Neural cell (in vitro differentiated cells): ENCODE data around the gene MYO5C. TPM values are rescaled to one million over a fixed set of nuclear protein-coding genes. Genes with fewer than 3 reads are reported as not detected.

Experiments
- H2AFZ ChIP-seq: fragments of 200-600, 300-800 bp; sonication (generic), shearing (Covaris generic); 2 replicates; pipeline ENCODE4 v1.6.0; 2014; ENCODE audit warnings: low read depth, mild to moderate bottlenecking, antibody characterized with exemption, low read length, moderate library complexity
- H3F3A ChIP-seq: fragments of 200-600 bp; shearing (Covaris generic); 2 replicates; pipeline ENCODE4 v1.6.1; 2016; ENCODE audit warnings: mild to moderate bottlenecking, moderate library complexity, mixed read lengths, antibody characterized with exemption, low read length; ENCODE audit not compliant: insufficient read depth, poor library complexity, severe bottlenecking
- H3K27ac ChIP-seq: fragments of 200-600, 300-800 bp; sonication (generic), shearing (Covaris generic); 2 replicates; pipeline ENCODE4 v1.5.1; 2014; ENCODE audit warnings: mild to moderate bottlenecking, low read length, moderate library complexity
- H3K27me3 ChIP-seq: fragments of 300-800, 200-600 bp; sonication (generic), shearing (Covaris generic); 2 replicates; pipeline ENCODE4 v1.6.0; 2014; ENCODE audit warnings: mild to moderate bottlenecking, low read depth, low read length, moderate library complexity; ENCODE audit not compliant: insufficient read depth
- H3K36me3 ChIP-seq: fragments of 300-800, 200-600 bp; sonication (generic), shearing (Covaris generic); 2 replicates; pipeline ENCODE4 v1.5.1; 2014; ENCODE audit warnings: mild to moderate bottlenecking, antibody characterized with exemption, low read length, moderate library complexity; ENCODE audit not compliant: insufficient read depth
- H3K4me2 ChIP-seq: fragments of 300-800, 200-600 bp; sonication (generic), shearing (Covaris generic); 2 replicates; pipeline ENCODE4 v1.6.0; 2014; ENCODE audit warnings: mild to moderate bottlenecking, low read length
- H3K4me3 ChIP-seq: fragments of 300-800, 200-600 bp; sonication (generic), shearing (Covaris generic); 2 replicates; pipeline ENCODE4 v1.5.1; 2014; ENCODE audit warnings: mild to moderate bottlenecking, low read length, moderate library complexity
- H3K79me2 ChIP-seq: fragments of 200-600 bp; shearing (Covaris generic); replicated peaks from 2 replicates; pipeline ENCODE4 v1.6.0; 2014; ENCODE audit warnings: mild to moderate bottlenecking, low read length, moderate library complexity; ENCODE audit not compliant: insufficient read depth
- H3K9ac ChIP-seq: fragments of 300-800, 200-600 bp; sonication (generic), shearing (Covaris generic); 2 replicates; pipeline ENCODE4 v1.6.1; 2016; ENCODE audit warnings: mild to moderate bottlenecking, low read length, mixed read lengths
- H3K9me2 ChIP-seq: fragments of 200-600 bp; shearing (Covaris generic); 2 replicates; pipeline ENCODE4 v1.6.1; 2016; ENCODE audit warnings: mild to moderate bottlenecking, low read length, mixed read lengths; ENCODE audit not compliant: insufficient read depth
- H3K9me3 ChIP-seq: fragments of 200-600, 300-800 bp; sonication (generic), shearing (Covaris generic); 2 replicates; pipeline ENCODE4 v1.6.1; 2016; ENCODE audit warnings: mild to moderate bottlenecking, mixed run types, low read length, moderate library complexity, mixed read lengths
- H4K20me1 ChIP-seq: fragments of 200-600 bp; shearing (Covaris generic); 2 replicates; pipeline ENCODE4 v1.6.1; 2016; ENCODE audit warnings: mild to moderate bottlenecking, mixed run types; ENCODE audit not compliant: insufficient read depth
- EP300 ChIP-seq: fragments of 450-650 bp; conservative IDR thresholded peaks from 2 replicates; pipeline ENCODE4 v1.6.1; 2014; ENCODE audit warnings: antibody characterized with exemption, mild to moderate bottlenecking, moderate library complexity; ENCODE audit not compliant: poor library complexity, severe bottlenecking
- EZH2 ChIP-seq: fragments of 200-600, 300-800 bp; shearing (Covaris generic), sonication (generic); IDR thresholded peaks from 2 replicates; pipeline ENCODE4 v1.6.1; 2014; ENCODE audit warnings: antibody characterized with exemption, low read length, borderline replicate concordance, mild to moderate bottlenecking; ENCODE audit not compliant: insufficient read depth, poor library complexity, severe bottlenecking
- MXI1 ChIP-seq: fragments of 450-650 bp; conservative IDR thresholded peaks from 2 replicates; pipeline ENCODE4 v1.6.1; 2014; ENCODE audit warnings: antibody characterized with exemption, mild to moderate bottlenecking; ENCODE audit not compliant: poor library complexity, severe bottlenecking
- POLR2AphosphoS5 ChIP-seq: IDR thresholded peaks from 2 replicates; pipeline ENCODE4 v1.6.1; 2012
- RAD21 ChIP-seq: fragments of 450-650 bp; conservative IDR thresholded peaks from 2 replicates; pipeline ENCODE4 v1.6.1; 2014; ENCODE audit warnings: antibody characterized with exemption, mild to moderate bottlenecking, moderate library complexity
- SMC3 ChIP-seq: fragments of 450-650 bp; conservative IDR thresholded peaks from 2 replicates; pipeline ENCODE4 v1.6.1; 2014; ENCODE audit warnings: antibody characterized with exemption, mild to moderate bottlenecking, moderate library complexity; ENCODE audit not compliant: poor library complexity
- TAF1 ChIP-seq: IDR thresholded peaks from 2 replicates; pipeline ENCODE4 v1.6.1; 2012; ENCODE audit warnings: low read depth
- polyA plus RNA-seq: library from polyadenylated mRNA; depleted of rRNA; stranded (reverse); fragments of >200 nt; gene quantifications from 2 replicates; pipeline ENCODE4 v1.2.3, GENCODE V29; 2014
- TF ChIP-seq, protein P1 (sequence below): IDR thresholded peaks from 2 replicates; pipeline ENCODE4 v1.6.1; 2012; ENCODE audit warnings: borderline replicate concordance
- TF ChIP-seq, protein P2 (sequence below): fragments of 450-650 bp; IDR thresholded peaks from 2 replicates; pipeline ENCODE4 v1.5.1; 2014; ENCODE audit warnings: antibody characterized with exemption, mild to moderate bottlenecking, moderate library complexity; ENCODE audit not compliant: poor library complexity, severe bottlenecking

The MYO5C gene
- polyA plus RNA-seq, 1 donor from 2014 or later: 0.77 TPM

DNA sequence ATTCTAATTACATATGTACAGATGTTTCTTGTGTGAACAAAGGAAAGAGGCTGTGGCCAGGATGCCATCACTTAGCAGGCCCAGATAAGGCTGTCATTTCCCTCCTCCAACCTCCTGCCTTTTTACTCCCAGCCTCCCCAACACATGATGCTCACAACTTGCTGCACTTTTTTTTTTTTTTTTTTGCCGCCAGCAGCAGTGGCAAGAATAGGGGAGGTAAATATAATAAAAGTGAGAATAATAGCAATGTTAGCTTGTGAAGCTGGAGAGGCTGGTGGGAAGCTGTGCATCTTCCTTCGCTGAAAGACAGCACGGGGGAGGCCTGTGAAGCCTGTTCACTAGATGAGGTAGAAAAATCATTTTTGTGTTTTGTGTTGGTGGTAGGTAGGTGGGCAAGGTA is 42.5 kb upstream of the MYO5C start:
- TF ChIP-seq POLR2AphosphoS5: no peak
- Histone ChIP-seq H3K4me3 (no peak overlapping the region), H3K9me2 (no peaks in the 10 kb centered on the region), H3K36me3 (peaks cover 2% of the 10 kb centered on the region), H3F3A (no peaks in the 10 kb centered on the region), H3K9ac (no peak overlapping the region), H3K9me3 (no peaks in the 10 kb centered on the region), H4K20me1 (no peaks in the 10 kb centered on the region), H2AFZ (no peak overlapping the region), H3K27me3 (no peaks in the 10 kb centered on the region), H3K27ac (peak overlapping the region; percentile 22), H3K79me2 (no peaks in the 10 kb centered on the region), H3K4me2 (no peak overlapping the region)

DNA sequence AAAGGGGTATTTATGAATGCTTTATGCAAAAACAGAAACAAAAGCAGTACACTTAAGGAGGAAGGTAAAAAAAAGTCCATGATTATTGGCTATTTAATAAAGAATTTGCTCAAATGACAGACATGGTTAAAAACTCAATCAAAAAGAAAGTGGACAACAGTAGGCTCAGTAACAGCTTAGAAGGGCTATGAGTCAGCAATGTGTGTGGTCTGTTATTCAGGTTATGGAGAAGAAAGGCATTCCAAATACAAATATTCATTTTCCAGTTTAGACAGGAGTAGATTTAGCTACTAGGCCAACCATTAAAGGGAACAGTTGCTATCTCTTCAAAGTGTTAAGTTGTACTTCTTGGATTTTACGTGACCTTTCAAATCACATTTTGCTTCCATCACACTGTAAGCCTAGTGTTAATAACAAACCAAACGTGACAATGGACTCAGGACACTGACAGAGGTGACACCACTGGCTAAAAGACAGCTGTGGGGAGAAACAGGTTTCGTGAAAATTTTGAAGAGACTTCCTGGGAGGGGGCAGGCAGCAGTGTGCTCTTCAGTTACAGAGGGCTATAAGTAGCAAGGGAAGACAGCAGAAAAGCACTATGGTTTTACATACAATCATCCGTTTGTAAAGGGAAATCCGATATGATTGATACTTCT is 41.7 kb upstream of the MYO5C start:
- H2AFZ ChIP-seq: no peak overlapping the region

More for the DNA sequence above, 41.7 kb upstream of the MYO5C start:
- no peak for TF ChIP-seq SMC3
- TF ChIP-seq RAD21: no peak
- TF ChIP-seq, protein P1, sequence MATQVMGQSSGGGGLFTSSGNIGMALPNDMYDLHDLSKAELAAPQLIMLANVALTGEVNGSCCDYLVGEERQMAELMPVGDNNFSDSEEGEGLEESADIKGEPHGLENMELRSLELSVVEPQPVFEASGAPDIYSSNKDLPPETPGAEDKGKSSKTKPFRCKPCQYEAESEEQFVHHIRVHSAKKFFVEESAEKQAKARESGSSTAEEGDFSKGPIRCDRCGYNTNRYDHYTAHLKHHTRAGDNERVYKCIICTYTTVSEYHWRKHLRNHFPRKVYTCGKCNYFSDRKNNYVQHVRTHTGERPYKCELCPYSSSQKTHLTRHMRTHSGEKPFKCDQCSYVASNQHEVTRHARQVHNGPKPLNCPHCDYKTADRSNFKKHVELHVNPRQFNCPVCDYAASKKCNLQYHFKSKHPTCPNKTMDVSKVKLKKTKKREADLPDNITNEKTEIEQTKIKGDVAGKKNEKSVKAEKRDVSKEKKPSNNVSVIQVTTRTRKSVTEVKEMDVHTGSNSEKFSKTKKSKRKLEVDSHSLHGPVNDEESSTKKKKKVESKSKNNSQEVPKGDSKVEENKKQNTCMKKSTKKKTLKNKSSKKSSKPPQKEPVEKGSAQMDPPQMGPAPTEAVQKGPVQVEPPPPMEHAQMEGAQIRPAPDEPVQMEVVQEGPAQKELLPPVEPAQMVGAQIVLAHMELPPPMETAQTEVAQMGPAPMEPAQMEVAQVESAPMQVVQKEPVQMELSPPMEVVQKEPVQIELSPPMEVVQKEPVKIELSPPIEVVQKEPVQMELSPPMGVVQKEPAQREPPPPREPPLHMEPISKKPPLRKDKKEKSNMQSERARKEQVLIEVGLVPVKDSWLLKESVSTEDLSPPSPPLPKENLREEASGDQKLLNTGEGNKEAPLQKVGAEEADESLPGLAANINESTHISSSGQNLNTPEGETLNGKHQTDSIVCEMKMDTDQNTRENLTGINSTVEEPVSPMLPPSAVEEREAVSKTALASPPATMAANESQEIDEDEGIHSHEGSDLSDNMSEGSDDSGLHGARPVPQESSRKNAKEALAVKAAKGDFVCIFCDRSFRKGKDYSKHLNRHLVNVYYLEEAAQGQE: no peak
- no peak for TF ChIP-seq MXI1
- no peak for TF ChIP-seq EP300
- TF ChIP-seq POLR2AphosphoS5: no peak
- no peak for TF ChIP-seq TAF1
- TF ChIP-seq, protein P2, sequence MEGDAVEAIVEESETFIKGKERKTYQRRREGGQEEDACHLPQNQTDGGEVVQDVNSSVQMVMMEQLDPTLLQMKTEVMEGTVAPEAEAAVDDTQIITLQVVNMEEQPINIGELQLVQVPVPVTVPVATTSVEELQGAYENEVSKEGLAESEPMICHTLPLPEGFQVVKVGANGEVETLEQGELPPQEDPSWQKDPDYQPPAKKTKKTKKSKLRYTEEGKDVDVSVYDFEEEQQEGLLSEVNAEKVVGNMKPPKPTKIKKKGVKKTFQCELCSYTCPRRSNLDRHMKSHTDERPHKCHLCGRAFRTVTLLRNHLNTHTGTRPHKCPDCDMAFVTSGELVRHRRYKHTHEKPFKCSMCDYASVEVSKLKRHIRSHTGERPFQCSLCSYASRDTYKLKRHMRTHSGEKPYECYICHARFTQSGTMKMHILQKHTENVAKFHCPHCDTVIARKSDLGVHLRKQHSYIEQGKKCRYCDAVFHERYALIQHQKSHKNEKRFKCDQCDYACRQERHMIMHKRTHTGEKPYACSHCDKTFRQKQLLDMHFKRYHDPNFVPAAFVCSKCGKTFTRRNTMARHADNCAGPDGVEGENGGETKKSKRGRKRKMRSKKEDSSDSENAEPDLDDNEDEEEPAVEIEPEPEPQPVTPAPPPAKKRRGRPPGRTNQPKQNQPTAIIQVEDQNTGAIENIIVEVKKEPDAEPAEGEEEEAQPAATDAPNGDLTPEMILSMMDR: no peak
- no peak for TF ChIP-seq EZH2
- Histone ChIP-seq H3K4me2 (no peak overlapping the region), H3K27ac (peak overlapping the region; percentile 22), H3K4me3 (no peak overlapping the region), H3F3A (no peaks in the 10 kb centered on the region), H3K79me2 (no peaks in the 10 kb centered on the region), H3K9ac (no peak overlapping the region), H4K20me1 (no peaks in the 10 kb centered on the region), H3K36me3 (peaks cover 5% of the 10 kb centered on the region), H3K27me3 (no peaks in the 10 kb centered on the region), H3K9me2 (no peaks in the 10 kb centered on the region), H3K9me3 (no peaks in the 10 kb centered on the region)
